GM12878 (cell line): ENCODE measurements around the gene METTL21A. TPM values are rescaled to one million over a fixed set of nuclear protein-coding genes. Genes with fewer than 3 reads are reported as not detected.

ENCODE experiments used
- ATAC-seq: fragments of 200-7000 bp; cut with Tn5 transposase; 3 replicates; pipeline ENCODE4 v1.9.1; 2020; ENCODE audit warnings: mild to moderate bottlenecking, moderate library complexity
- Bru-seq: library from RNA; stranded (reverse); fragments of 400-500 nt; gene quantifications from one replicate; lab custom pipeline; 2021; lab: Mats Ljungman, UMichigan
- BruChase-seq, 2 experiments: library from RNA; stranded (reverse); fragments of 400-500 nt; gene quantifications; one replicate each; lab custom pipeline; 2021; lab: Mats Ljungman, UMichigan
- BruUV-seq: library from RNA; stranded (reverse); fragments of 400-500 nt; replicated peaks from 2 replicates; lab custom pipeline; 2021; lab: Mats Ljungman, UMichigan
- CTCF ChIA-PET: fragments of 300-600 bp; sonication (Branson Sonifier 250); formaldehyde crosslinking; extraction: SDS; loops from one replicate; lab custom pipeline; 2021; ENCODE audit warnings: inconsistent platforms; lab: Yijun Ruan, JAX
- POLR2A ChIA-PET: fragments of 350-600 bp; formaldehyde crosslinking; extraction: SDS; loops from one replicate; lab custom pipeline; 2021; ENCODE audit warnings: inconsistent platforms; lab: Charles Lee
- RAD21 ChIA-PET: fragments of 300-600 bp; sonication (Branson Sonifier 250); formaldehyde crosslinking; loops from one replicate; lab custom pipeline; 2023; ENCODE audit warnings: antibody characterized with exemption; ENCODE audit not compliant: unreplicated experiment; lab: Charles Lee
- SMC1A ChIA-PET: fragments of 300-600 bp; sonication (Branson Sonifier 250); formaldehyde crosslinking; loops from one replicate; lab custom pipeline; 2023; ENCODE audit not compliant: unreplicated experiment, uncharacterized antibody; lab: Charles Lee
- DNase-seq: peaks from one replicate; pipeline ENCODE4 v3.0.0-alpha.2; 2011; ENCODE audit warnings: low read depth, low spot score
- FAIRE-seq: peaks from 3 replicates; lab custom pipeline; 2011; peaks lifted over from hg19 to GRCh38; lab: Jason Lieb, UNC
- H2AFZ ChIP-seq: 2 replicates; pipeline ENCODE4 v1.6.0; 2011; ENCODE audit warnings: low read depth, low read length, control low read depth; ENCODE audit not compliant: control insufficient read depth
- H3K27ac ChIP-seq: 2 replicates; pipeline ENCODE4 v1.5.1; 2011; ENCODE audit warnings: control low read depth; ENCODE audit not compliant: control insufficient read depth, insufficient read depth
- H3K27me3 ChIP-seq, 2 experiments: replicated peaks in 1 of 2; 2 replicates each; pipeline versions ENCODE4 v1.6.0 to v1.6.1; 2011; ENCODE audit warnings: low read length in 1 of 2; ENCODE audit not compliant: control insufficient read depth in 2 of 2, insufficient read depth in 2 of 2
- H3K36me3 ChIP-seq, 2 experiments: 2 replicates each; pipeline ENCODE4 v1.5.1; 2011; ENCODE audit warnings: low read length in 1 of 2; ENCODE audit not compliant: control insufficient read depth in 2 of 2, insufficient read depth in 2 of 2
- H3K4me1 ChIP-seq: 2 replicates; pipeline ENCODE4 v1.6.1; 2011; ENCODE audit warnings: mild to moderate bottlenecking, low read length, moderate library complexity, mixed read lengths; ENCODE audit not compliant: control insufficient read depth, insufficient read depth
- H3K4me2 ChIP-seq: 2 replicates; pipeline ENCODE4 v1.6.0; 2011; ENCODE audit warnings: control low read depth; ENCODE audit not compliant: control insufficient read depth, insufficient read depth
- H3K4me3 ChIP-seq: fragments of 200-600 bp; sonication (generic); 2 replicates; pipeline ENCODE4 v1.5.1; 2016
- H3K79me2 ChIP-seq: 2 replicates; pipeline ENCODE4 v1.6.0; 2011; ENCODE audit warnings: low read length; ENCODE audit not compliant: control insufficient read depth, insufficient read depth
- H3K9ac ChIP-seq: 2 replicates; pipeline ENCODE4 v1.8.0; 2011; ENCODE audit warnings: low read length, control low read depth, mixed read lengths; ENCODE audit not compliant: control insufficient read depth, insufficient read depth
- H3K9me3 ChIP-seq: replicated peaks from 3 replicates; pipeline ENCODE4 v1.5.1; 2011; ENCODE audit warnings: mild to moderate bottlenecking, low read length; ENCODE audit not compliant: control insufficient read depth, insufficient read depth
- H4K20me1 ChIP-seq: 2 replicates; pipeline ENCODE4 v1.6.0; 2011; ENCODE audit not compliant: control insufficient read depth, insufficient read depth
- CEBPB ChIP-seq, 2 experiments: fragments of 150-350 bp in 1 of 2; IDR thresholded peaks; 2 replicates each; pipeline ENCODE4 v1.6.1; 2012 to 2014; ENCODE audit warnings: low read depth in 2 of 2, low read length in 2 of 2, borderline replicate concordance in 1 of 2, inconsistent platforms in 1 of 2
- IRF5 ChIP-seq: fragments of 450-650 bp; IDR thresholded peaks from 2 replicates; pipeline ENCODE4 v1.6.1; 2017; ENCODE audit warnings: borderline replicate concordance
- SKIL ChIP-seq: fragments of 450-650 bp; IDR thresholded peaks from 2 replicates; pipeline ENCODE4 v1.6.1; 2017; ENCODE audit warnings: mild to moderate bottlenecking, low read depth, inconsistent platforms; ENCODE audit not compliant: poor library complexity, severe bottlenecking
- USF2 ChIP-seq: IDR thresholded peaks from 2 replicates; pipeline ENCODE4 v1.6.1; 2011; ENCODE audit warnings: low read depth, low read length, improper control_type of control experiment, borderline replicate concordance
- ZBTB40 ChIP-seq: fragments of 450-650 bp; IDR thresholded peaks from 2 replicates; pipeline ENCODE4 v1.6.1; 2016; ENCODE audit warnings: mild to moderate bottlenecking, moderate library complexity, borderline replicate concordance
- WGBS: methylation state at CpG from one replicate; pipeline ENCODE4 v1.1.6; 2016; ENCODE audit warnings: low lambda C conversion rate; ENCODE audit not compliant: insufficient replicate concordance, insufficient coverage; ENCODE audit errors: missing lambda C conversion rate; 5-methylcytosine and 5-hydroxymethylcytosine counted together
- in situ Hi-C: fragments of 300-500 bp; cut with MboI; formaldehyde crosslinking; loops from 9 replicates; pipeline ENCODE4 v1.14.3; 2018; ENCODE audit warnings: mixed read lengths
- intact Hi-C: fragments of 100-400 bp; cut with micrococcal nuclease; formaldehyde crosslinking; loops from one replicate; pipeline ENCODE4 v1.14.2; 2022; ENCODE audit not compliant: unreplicated experiment
- long read RNA-seq, 2 experiments: library from polyadenylated mRNA; unstranded; transcript quantifications; one replicate each; pipeline ENCODE4 v2.0.0, GENCODE V29; 2019 to 2020
- polyA minus RNA-seq, 3 experiments: library from RNA; depleted of rRNA, polyadenylated mRNA; stranded (reverse); fragments of >200 nt; gene quantifications; 2 replicates each; pipeline ENCODE4 v1.2.3, GENCODE V29; 2011
- polyA plus RNA-seq, 11 experiments: library from polyadenylated mRNA; depleted of rRNA in 4 of 11; unstranded in 6 of 11; stranded (reverse) in 5 of 11; fragments of >200 nt; fragmentation: Nextera tagmentation in 4 of 11; fragmentation: Illumina TruSeq in 1 of 11; extraction: Ambion mirVana in 4 of 11; extraction: Trizol in 1 of 11; gene quantifications; 1 replicate in 1 of 11; 2 replicates in 10 of 11; pipeline versions ENCODE4 v1.2.1 to v1.2.3, GENCODE V29; 2011 to 2016; ENCODE audit warnings: inconsistent platforms in 2 of 11, missing spikeins in 2 of 11, low read depth in 1 of 11
- total RNA-seq, 4 experiments: library from RNA; depleted of rRNA in 3 of 4; stranded (reverse); fragments of >200 nt in 3 of 4; fragmentation: Illumina TruSeq in 1 of 4; extraction: Trizol in 1 of 4; gene quantifications; 2 replicates each; pipeline versions ENCODE4 v1.2.1 to v1.2.3, GENCODE V29; 2013 to 2021

METTL21A gene
- total RNA-seq (2013; cell fraction: nucleolus; rRNA removed): 48.2 and 50.3 TPM in 2 replicates
- 25.6 and 42.9 TPM in 2 replicates for total RNA-seq (2014; rRNA removed)
- total RNA-seq (2014; rRNA removed; fragmentation: Illumina TruSeq; extraction: Trizol): 31.3 and 32.8 TPM in 2 replicates
- total RNA-seq (2021): 20.2 and 22.6 TPM in 2 replicates
- polyA plus RNA-seq (2011; ENCODE audit: low read depth): 11.0 TPM
- polyA plus RNA-seq (2011; rRNA removed): 32.8 and 43.6 TPM in 2 replicates
- polyA plus RNA-seq (2011; cell fraction: cytosol; rRNA removed): 25.3 and 28.3 TPM in 2 replicates
- polyA plus RNA-seq (2011; cell fraction: nucleus; rRNA removed): 10.3 and 14.0 TPM in 2 replicates
- polyA plus RNA-seq (2012): 14.5 and 18.4 TPM in 2 replicates
- polyA plus RNA-seq (2014; fragmentation: Illumina TruSeq; extraction: Trizol): 24.0 and 26.0 TPM in 2 replicates
- polyA plus RNA-seq (2014; fragmentation: Nextera tagmentation; extraction: Ambion mirVana): 10 to 100 TPM in 1 of 2 experiments, 1 to 10 TPM in 1; 6.8 to 13.9 TPM
- 29.5 and 34.1 TPM in 2 replicates for polyA plus RNA-seq (2014; rRNA removed)
- 10 to 100 TPM; 39.1 to 41.7 TPM for polyA plus RNA-seq (2016; fragmentation: Nextera tagmentation; extraction: Ambion mirVana)
- 15.4 and 17.0 TPM in 2 replicates for polyA minus RNA-seq (2011; rRNA and poly(A)+ RNA removed)
- 7.4 and 8.4 TPM in 2 replicates for polyA minus RNA-seq (2011; cell fraction: cytosol; rRNA and poly(A)+ RNA removed)
- 7.6 and 13.5 TPM in 2 replicates for polyA minus RNA-seq (2011; cell fraction: nucleus; rRNA and poly(A)+ RNA removed)
- percentile 65 among the genes with signal in this experiment for Bru-seq, nascent RNA
- percentile 60 among the genes with signal in this experiment for BruChase-seq, experiment 1, labeled RNA remaining after a 6-hour chase
- percentile 61 among the genes with signal in this experiment for BruChase-seq, experiment 2, labeled RNA remaining after a 2-hour chase
- long read RNA-seq, experiment 1, full-length matches to known transcripts: 20 of 31 reads
- long read RNA-seq, experiment 1, partial matches to known transcripts: 4 of 31 reads
- long read RNA-seq, experiment 1, other reads (novel, unspliced or antisense): 7 of 31 reads
- long read RNA-seq, experiment 2, full-length matches to known transcripts: 53 of 77 reads
- long read RNA-seq, experiment 2, partial matches to known transcripts: 9 of 77 reads
- long read RNA-seq, experiment 2, other reads (novel, unspliced or antisense): 15 of 77 reads

GRCh38 chr2:207625014-207625907, at the start of gene METTL21A:
Gene METTL21A, minus strand, starts transcription at chr2:207625394. Its CDS starts 1,019 bp downstream, at chr2:207624375.
- peak; percentile 44 for FAIRE-seq
- WGBS: under 1% methylated on average over 81 of the region's 92 CpGs
- peak; percentile 74 for ATAC-seq
- BruUV-seq: no TSS peak
- intact Hi-C loops (loop anchor here (1.0 to 5.0 kb wide), 8 partner anchors 37 to 690 kb away; partner anchors contain the start of genes CREB1 and PIKFYVE), in situ Hi-C loops (loop anchor here (5.0 to 10.0 kb wide), 2 partner anchors 407 to 630 kb away; partner anchors contain the start of gene IDH1)
- H3K27me3 ChIP-seq: no peaks in the 10 kb centered on the region
- ChIA-PET CTCF (interaction anchor here (0.6 to 4.6 kb wide), 26 partner anchors 10 to 444 kb away, joined by 3 to 79 read pairs (median 7); partner anchors contain the start of genes CCNYL1, CREB1 and FZD5), SMC1A (interaction anchor here (0.8 to 4.2 kb wide), 15 partner anchors 42 to 641 kb away, joined by 3 to 52 read pairs (median 4); partner anchors contain the start of genes CCNYL1 and CREB1), POLR2A (interaction anchor here (0.5 to 4.2 kb wide), 33 partner anchors 11 to 676 kb away, joined by 3 to 32 read pairs (median 4); partner anchors contain the start of genes CCNYL1 and CREB1), RAD21 (interaction anchor here (0.6 to 4.2 kb wide), 25 partner anchors 8 to 931 kb away, joined by 3 to 39 read pairs (median 5); partner anchors contain the start of genes CCNYL1 and CREB1)
- H3K79me2 ChIP-seq: peaks cover 31% of the 10 kb centered on the region
- H3K36me3 ChIP-seq: peaks cover 0 to 11% of the 10 kb centered on the region in 2 experiments; a peak in 2 of 4 replicates
- H3K9me3 ChIP-seq: no peaks in the 10 kb centered on the region
- peak; percentile 86 for DNase-seq
- H2AFZ ChIP-seq: peak within 1 kb of the TSS; percentile 82
- H3K27ac ChIP-seq: peak within 1 kb of the TSS; percentile 96
- peak within 1 kb of the TSS; percentile 81 for H3K4me3 ChIP-seq
- peaks cover 22% of the 10 kb centered on the region for H3K4me1 ChIP-seq
- H3K4me2 ChIP-seq: peak within 1 kb of the TSS; percentile 92
- peak within 1 kb of the TSS; percentile 97 for H3K9ac ChIP-seq
- H4K20me1 ChIP-seq: no peaks in the 10 kb centered on the region
- TF ChIP-seq CEBPB (IDR thresholded peaks at IDR 0.05; ENCODE audit: borderline replicate concordance in 1 of 2, low read depth in 2 of 2, low read length in 2 of 2): no peak
- no peak for TF ChIP-seq USF2
- no peak for TF ChIP-seq ZBTB40
- TF ChIP-seq IRF5: no peak
- TF ChIP-seq SKIL: peak; percentile 47
